ENCODE data around the gene OLFM1.

DNA sequence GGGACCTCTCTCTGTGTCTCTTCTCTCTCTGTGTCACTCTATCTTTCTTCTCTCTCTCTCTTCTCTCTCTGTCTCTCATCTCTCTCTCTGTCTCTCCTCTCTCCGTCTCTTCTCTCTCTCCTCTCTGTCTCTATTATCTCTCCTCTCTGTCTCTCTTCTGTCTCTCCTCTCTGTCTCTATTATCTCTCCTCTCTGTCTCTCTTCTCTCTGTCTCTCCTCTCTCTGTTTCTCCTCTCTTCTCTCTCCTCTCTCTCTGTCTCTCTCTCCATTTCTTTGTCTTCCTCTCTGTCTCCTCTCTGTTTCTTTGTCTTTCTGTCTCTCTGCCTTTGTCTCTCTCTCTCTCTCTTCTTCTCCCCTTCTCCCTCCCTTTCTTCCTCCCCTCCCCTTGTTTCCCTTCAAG, 3.2 kb upstream of the OLFM1 start:
- no peak for TF ChIP-seq CTCF (conservative IDR thresholded peaks at IDR 0.05; ENCODE audit: low read depth, low read length)
- no peak for TF ChIP-seq MAFK (IDR thresholded peaks at IDR 0.05; ENCODE audit: low read depth, low read length)

Measured in IMR-90 (cell line).